Right ventricle myocardium inferior (tissue), 1 donor: ENCODE results near the gene CDCP1. TPM values are rescaled to one million over a fixed set of nuclear protein-coding genes. Genes with fewer than 3 reads are reported as not detected.

Experiments used
- ATAC-seq: fragments of 200-7000 bp; cut with Tn5 transposase; one replicate; pipeline ENCODE4 v1.9.1; 2020; ENCODE audit warnings: mild to moderate bottlenecking, moderate library complexity
- DNase-seq: peaks from one replicate; pipeline ENCODE4 v3.0.0; 2021; ENCODE audit errors: missing footprints
- intact Hi-C: fragments of 100-400 bp; cut with DNase I; formaldehyde crosslinking; loops from one replicate; pipeline ENCODE4 v1.11.0; 2022
- total RNA-seq: library from RNA; stranded (reverse); fragmentation: NEBNext Ultra II Directional; extraction: Animal tissue kit (Norgen Biotek cat#: 25700); gene quantifications from one replicate; pipeline ENCODE4 v1.2.1, GENCODE V29; 2021
- donor health status: DM: no; HTN: yes; CAD: no; lungs with severe emphysema.

Gene CDCP1
- total RNA-seq, 1 donor from 2014 or later = 0.32 TPM

DNA sequence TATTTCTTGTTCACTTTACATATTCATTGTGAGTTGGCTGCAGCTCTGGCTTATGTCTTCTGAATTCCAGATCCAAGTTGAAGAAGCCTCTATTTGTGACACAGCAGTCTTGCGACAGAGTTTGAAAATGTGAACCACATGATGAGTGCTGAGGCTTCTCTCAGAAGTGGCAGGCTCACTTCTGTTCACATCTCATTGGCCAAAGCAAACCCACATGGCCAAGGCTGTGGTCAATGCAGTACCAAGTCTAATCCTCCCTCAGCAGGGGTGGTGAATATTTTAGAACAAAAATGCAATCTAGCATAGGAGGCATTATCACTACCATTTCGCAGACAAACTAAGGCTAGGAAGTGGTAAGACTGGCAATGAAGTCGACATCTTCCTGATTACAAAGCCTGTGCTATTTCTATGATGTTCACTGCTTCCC lies 45.2 kb downstream of the CDCP1 start:
- ATAC-seq (no peak), DNase-seq (no peak)
- intact Hi-C loops = no loop called here

DNA sequence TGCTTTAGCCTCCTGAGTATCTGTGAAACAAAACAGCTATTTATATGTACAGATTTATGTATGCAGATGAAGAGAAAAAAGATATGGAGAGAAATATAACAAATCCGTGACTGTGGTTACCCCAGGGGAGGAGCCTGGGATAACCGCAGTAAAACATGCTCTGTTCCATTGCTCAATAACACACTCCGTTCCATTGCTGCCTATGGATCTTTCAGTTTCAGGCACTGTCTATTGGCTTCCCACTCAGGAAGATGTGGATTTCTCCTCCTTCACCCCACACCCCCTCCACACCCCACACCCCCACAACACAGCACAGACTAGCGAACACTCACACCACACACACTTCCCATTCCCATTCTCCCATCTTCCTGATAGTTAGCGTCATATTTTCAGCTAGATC lies 47.9 kb downstream of the CDCP1 start:
- DNase-seq (no peak), ATAC-seq (no peak)
- intact Hi-C loops = no loop called here

DNA sequence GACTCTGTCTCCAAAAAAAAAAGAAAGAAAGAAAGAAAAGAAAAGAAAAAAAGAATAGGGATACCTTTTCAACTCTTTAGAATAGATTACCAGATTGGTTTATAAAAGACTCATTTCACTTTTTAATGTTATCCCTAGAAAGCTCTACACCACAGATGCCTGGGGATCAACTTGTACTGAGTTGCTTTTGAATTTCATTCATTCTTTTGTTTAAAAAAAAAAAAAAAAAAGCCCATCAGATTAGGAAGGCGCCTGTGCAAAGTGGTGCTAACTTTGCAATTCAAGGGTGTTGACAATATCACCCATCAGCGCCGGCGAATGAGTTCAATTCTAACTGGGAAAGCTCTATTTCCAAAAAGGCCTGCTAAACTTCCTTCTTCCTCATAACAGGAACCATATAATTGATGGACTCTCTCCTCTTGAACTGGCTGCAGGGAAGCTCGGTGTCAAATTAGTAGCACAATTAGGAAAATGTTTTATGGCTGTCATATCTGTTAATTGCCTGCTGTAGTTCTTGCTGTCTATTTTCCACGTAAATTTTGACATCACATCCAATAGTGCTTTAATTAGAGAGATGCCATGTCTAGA lies 48.8 kb downstream of the CDCP1 start:
- intact Hi-C loops = no loop called here
- ATAC-seq = no peak
- no peak for DNase-seq

DNA sequence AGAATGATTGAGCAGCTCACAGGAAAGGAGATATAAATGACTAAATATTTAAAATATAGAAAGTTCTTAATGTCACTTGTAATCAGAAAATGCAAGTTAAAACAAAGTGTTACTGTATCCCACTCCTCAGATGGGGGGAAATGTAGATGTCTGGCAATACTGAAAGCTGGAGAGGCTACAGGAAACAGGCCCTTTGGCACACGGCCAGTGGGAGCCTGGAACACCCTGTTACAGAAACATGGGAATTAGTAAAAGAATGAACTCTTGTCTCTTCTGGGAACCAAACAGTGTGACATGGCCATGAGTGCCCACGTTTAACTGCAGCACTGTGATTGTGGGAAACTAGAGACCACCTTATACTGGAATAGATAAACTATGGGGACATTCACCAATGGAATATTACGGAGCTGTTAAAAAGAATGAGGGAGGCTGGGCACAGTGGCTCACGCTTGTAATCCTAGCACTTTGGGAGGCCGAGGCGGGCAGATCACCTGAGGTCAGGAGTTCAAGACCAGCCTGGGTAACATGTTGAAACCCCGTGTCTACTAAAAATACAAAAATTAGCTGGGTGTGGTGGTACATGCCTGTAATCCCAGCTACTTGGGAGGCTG lies 50.2 kb downstream of the CDCP1 start:
- DNase-seq (no peak), ATAC-seq (no peak)
- intact Hi-C loops = no loop called here

DNA sequence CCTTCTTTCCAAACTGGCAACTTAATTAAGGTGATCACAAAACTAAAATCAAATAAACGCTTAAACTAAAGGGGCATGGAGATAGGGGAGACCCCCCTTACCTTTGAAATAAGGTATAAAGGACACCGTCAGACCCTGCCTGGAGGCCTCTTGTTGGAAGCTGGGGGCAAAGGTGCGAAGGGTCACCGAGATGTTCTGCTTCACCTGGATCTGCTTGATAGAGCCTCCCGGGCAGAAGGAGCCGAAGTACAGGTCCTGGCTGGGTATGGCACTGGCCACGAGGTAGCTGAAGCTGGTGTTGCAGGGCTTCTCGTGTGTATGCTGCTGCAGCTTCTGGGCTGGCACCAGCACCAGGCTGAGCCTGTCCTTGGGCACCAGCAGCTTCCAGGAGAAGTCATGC lies 53.0 kb downstream of the CDCP1 start:
- ATAC-seq (no peak), DNase-seq (no peak)
- intact Hi-C loops = no loop called here

DNA sequence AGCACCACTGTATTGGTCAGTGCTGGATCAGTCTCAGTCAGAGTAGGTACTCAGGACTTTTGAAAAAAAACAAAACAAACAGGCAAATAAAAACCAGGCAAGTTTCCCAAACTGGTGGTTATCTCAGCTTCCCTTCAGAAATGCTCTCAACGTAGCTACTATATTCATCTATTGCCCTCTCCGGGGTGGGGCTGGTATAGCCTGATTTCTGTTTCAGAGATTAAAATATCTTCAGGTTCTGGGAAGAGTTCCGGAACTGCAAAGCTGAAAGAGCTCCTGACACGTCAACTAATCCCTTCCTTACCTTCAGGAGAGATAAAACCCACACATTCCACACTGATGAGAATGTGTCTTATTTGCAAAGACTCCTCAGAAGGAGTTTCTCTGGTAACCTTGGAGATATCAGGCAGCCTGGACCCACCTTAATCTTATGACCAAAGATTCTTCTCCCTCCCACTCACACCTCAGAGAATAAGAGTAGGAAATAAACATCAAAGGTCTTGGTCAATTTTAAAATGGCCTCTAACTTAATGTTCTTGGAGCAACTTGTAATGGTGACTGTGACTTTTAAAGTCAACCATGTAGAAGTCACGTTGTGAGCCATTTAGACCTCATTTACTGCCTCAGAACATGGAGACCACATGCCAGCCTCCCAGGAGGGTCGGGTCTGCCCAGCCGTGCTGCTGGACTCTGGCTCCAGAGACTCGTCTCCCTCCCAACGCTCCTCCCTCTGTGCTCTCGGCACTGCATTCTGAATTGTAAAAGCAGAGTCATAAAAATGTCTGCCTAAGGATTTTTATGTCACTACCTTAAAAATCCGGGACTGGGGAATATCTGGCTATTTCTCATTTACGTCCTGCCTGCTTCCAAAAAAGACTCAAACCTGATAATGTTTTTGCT lies 53.8 kb downstream of the CDCP1 start:
- ATAC-seq = no peak
- intact Hi-C loops = no loop called here
- DNase-seq = no peak

DNA sequence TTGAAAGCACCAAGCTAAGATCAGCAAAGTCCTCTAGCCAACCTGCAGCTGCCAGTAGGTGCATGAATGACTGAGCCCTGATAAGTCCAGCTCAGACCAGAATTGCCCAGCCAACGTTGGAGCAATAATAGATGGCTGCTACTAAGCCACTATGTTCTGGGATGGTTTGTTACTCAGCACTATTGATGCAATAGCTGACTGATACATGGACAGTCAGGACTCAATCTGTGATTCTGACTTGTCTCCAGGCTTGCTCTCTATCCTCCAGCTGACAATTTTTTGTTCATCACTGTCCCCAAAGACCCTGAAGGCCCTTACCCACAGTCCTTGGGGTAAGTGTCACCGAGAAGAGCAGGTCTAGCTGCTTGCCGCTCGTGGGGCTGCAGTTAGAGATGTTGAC lies 55.3 kb downstream of the CDCP1 start:
- DNase-seq (no peak), ATAC-seq (no peak)
- intact Hi-C loops = no loop called here

DNA sequence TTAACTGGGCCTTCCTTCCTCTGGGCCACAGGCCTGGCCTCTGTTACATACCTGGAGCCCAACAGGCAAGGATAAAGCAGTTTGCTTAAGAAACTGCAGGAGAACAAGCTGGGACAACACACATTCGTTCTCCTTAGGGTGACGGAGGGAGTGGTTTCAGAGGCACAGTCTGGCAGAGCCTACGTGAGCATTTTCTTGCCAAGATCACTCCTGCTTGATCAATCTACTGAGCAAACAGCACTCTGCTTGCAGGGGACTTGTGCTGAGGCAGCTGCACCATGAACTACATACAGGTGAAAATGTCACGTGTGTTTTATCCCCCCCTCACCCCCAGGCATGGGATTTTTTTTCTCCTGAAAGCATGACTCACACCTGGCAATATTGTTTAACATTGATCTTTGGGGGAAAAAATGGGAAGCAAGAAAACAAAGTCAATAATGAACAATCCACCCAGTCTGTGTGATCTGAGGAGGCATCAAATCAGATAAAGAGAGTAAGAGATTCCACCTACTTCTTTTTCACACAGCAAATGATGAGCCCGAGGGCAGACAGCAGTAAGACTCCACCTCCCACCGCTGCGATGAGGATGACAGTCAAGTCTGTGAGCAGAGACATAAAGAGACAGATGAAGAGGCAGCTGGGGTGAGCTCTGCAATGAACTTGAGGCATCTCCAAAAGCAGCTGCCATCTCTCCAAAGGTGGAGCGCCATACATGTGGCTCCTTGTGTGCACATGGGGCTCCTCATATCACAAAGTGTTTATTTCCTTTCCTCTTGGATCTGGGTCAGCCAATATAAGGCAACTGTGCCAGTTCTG lies 57.4 kb downstream of the CDCP1 start:
- intact Hi-C loops = no loop called here
- no peak for DNase-seq
- ATAC-seq = no peak

DNA sequence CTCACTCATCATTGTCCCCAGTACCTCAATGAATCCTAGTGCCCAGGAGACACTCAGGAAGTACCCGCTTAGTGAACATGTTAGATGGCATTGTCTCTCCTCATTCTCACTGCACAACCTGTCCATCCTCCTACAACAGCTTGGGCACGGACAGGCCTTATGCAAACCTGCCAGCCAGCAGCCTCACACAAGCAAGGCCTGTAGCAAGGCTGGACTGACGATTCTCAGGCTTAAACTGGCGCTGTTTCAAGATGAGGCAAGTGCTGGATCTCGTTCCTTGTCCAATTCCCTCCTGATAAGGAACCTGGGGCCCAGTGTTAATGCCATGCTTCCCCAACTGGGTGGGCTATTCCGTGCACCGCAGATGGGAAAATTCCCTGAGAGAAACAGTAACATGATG lies 59.0 kb downstream of the CDCP1 start:
- DNase-seq = no peak
- peak; percentile 26 for ATAC-seq
- intact Hi-C loops = no loop called here

DNA sequence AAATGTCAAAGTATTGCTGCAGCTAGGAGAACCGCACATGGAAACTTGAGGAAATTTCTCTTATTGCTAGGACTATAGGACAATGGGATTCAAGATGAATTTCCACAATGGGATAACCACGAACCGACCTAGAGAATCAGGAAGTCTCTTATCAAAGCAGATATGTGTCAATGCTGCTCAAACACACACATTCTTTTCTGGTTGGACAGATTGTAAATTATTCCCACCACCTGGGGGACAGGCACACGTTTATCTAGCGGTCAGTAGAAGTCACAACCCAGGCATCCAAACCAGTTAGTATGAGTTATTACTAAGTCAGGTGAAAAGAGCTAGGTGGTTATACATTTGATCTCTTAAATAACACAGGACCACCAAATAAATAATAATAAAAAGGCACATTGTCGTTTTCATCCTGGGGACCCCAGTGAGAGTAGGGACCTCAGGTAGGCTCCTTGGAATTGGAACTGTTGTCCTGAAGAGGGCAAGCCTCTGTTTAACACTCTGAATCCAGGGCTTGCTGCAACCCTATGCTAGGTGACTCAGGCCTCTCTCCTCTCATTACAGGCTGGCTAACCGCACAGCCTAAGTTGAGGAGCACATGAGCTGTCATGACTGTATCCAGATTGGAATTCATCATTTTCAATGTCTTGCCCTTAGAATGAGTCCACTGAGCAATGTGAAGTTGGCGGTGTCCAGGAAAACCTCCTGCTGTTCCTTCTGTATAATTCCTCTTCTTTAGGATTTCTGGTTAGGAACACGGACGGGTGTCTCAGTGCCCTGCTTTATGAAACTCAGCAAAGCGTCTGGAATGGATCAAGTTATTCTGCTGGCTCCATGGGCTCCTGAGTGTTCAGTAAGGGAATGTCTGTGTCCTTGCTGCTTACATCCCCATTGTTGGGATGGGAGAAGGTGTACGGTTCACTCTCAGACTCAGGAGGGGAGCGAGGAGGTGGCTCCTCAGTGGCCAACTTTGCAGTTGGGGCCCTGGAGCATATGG lies 61.1 kb downstream of the CDCP1 start:
- ATAC-seq = no peak
- intact Hi-C loops = no loop called here
- no peak for DNase-seq

DNA sequence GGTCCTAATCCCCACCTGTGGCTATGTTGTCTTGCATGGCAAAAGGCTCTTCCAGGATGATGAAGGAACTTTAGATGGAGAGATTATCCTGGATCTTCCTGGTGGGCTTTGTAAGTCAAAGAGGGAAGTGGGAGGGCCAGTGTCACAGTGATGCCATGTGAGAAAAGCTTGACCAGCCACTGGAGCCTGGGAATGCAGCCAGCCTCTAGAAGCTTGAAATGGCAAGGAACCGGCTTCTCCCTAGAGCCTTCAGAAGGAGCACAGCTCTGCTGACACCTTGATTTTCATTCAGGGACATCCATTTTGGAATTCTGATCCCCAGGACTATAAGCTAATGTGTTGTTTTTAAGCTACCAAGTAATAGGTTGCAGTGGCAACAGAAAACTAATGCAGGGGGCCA lies 61.8 kb downstream of the CDCP1 start:
- no peak for ATAC-seq
- intact Hi-C loops = no loop called here
- DNase-seq = no peak

DNA sequence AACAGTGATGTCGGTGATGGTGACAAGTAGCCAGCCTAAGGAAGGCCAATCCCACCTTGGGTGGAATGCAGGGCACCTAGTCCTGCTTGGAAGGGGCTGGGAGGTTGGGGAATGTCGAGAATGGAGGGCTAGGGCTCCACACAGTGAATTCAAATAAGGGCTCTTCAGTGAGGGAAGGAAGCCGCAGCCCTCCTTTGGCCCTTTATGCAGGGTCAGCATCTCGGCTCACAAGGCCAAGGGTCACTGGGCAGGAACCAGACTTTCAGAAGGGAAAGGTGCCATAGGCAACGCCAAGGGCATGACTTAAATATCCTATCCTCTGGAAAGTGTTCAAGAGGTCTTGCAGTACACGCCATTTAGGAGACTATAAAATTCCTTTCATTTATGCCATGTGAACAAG lies 63.2 kb downstream of the CDCP1 start:
- DNase-seq = no peak
- ATAC-seq = no peak
- intact Hi-C loops = no loop called here

DNA sequence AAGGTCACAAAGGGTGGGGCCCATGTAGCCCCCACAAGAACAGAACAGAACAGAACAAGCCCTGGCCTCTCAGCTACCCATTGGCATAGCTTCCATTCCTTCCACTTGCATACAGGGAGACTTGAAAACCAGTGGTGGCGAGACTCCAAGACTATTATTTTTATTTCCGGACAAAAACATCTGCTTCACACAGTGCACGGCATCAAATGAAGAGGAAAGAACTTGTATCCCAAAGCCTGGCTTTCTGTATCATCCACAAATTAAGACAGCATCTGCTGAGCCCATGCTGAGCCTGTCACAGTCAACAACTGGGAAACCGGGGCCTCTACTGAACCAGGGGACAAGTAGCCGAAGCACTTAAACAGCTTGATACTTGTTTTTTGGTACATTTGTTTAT lies 64.0 kb downstream of the CDCP1 start:
- intact Hi-C loops = no loop called here
- DNase-seq (no peak), ATAC-seq (no peak)

DNA sequence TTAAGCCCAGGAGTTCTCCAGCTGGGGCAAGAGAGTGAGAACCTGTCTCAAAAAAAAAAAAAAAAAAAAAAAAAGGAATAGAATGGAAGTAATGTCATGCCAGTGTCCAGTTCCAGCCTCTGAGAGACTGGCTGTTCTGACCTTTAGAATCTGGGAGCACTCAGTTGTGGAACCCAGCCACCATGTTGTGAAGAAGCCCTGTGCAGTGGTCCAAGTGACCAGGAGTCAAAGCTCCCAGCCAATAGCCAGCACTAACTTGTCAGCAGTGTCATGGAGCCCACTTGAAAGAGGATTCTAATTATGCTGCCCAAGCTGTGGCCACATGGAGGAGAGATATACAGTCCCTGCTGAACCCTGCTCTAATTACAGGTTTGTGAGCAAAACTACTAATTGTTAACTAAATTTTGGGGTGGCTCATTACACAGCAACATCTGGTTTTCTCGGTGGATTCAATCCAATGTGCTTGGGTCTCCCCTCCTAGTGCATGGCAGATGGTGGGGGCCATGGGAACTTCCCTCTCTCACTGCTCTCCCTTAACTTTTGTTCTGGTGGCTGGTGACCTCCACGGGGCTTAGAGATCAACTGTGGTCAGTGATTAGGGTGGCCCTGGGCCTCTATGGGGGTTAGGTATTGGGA lies 64.6 kb downstream of the CDCP1 start:
- intact Hi-C loops = no loop called here
- ATAC-seq (no peak), DNase-seq (no peak)

DNA sequence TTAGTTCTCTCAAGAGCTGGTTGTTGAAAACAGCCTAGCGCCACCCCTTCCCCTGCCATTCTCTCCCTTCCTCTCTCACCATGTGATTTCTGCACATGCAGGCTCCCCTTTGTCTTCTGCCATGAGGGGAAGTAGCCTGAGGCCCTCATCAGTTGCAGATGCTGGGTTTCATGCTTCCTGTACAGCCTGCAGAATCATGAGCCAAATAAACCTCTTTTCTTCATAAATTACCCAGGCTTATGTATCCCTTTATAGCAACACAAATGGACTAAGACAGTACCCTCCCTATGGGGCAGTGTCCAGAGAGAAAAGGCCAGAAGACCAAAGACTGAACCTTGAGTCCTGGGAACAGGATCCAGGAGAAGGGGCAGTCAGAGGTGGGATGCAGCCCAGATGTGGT lies 65.4 kb downstream of the CDCP1 start:
- intact Hi-C loops = no loop called here
- DNase-seq (no peak), ATAC-seq (no peak)

DNA sequence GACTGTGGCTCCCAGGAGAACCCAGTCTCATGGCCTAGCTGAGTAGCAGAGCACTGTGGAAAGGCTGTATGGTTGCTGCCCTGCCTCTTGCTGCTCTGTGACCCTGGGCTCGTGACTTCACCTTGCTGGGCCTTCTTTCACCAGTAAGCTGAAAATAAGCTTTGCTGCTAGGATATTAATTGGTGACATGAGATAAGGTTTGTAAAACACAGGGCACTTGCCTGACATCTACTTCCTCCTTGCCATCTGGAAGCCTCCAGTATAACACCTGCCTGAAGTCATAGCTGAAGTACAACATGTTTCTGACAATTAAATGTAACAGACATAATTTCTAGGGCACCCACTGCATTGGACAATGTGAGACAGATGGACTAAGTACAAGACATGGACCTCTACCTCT lies 66.5 kb downstream of the CDCP1 start:
- DNase-seq (no peak), ATAC-seq (peak; percentile 70)
- intact Hi-C loops = no loop called here

DNA sequence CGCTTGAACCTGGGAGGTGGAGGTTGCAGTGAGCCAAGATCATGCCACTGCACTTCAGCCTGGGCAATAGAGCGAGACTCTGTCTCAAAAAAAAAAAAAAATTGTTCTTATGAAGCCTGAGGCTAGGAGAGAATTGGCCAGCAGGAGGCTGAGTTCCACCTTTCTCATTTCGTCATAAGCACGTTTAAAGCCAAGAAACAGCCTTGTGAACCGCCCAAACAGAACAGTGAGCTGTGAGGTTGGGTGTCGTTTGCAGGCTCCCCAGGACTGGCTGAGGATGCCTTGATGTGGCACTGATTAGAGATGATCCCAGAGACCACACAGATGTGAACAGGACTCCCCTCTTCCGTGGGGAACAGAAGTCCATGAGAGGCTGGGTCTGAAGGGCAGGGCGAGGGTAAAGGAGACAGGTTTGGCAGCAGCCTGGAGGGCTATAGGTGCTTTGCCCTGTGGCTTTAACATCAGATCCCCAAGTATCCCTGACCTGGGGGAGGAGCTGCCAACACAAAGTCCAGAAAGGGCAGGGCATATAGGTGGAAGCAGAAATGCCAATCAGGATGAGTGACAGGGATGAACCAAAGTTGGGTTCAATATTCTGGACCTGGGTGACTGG lies 67.2 kb downstream of the CDCP1 start:
- DNase-seq (no peak), ATAC-seq (no peak)
- intact Hi-C loops = no loop called here
